22Rv1 (cell line): ENCODE measurements around the gene GPRIN1.

Source experiments
- ZFX ChIP-seq: fragments of 450-650 bp; IDR thresholded peaks from 2 replicates; pipeline ENCODE4 v1.6.1; 2017; ENCODE audit warnings: antibody characterized with exemption, borderline replicate concordance
- TF ChIP-seq, protein P1 (sequence below): fragments of 450-650 bp; IDR thresholded peaks from 2 replicates; pipeline ENCODE4 v1.5.1; 2017; ENCODE audit warnings: mild to moderate bottlenecking

DNA sequence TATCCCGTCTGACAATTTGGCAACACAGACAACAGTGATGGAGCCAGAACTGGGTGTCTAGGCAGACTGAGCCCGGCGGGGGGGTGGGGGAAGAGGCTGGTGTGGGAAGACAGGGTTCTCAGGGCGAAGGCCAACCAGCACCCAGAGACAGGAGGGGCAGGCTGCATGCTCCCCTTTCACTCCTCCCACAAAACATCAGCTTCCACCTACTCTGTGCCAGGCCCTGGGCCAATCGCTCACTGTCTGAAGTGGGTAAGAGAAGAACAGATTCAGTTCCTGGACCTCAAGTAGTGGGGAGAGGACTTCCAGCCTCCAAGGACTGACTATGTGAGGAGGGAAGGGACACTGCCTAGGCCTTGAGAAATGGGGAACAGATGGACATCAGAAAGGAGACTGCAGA lies 17.6 kb upstream of the GPRIN1 start:
- TF ChIP-seq, protein P1, sequence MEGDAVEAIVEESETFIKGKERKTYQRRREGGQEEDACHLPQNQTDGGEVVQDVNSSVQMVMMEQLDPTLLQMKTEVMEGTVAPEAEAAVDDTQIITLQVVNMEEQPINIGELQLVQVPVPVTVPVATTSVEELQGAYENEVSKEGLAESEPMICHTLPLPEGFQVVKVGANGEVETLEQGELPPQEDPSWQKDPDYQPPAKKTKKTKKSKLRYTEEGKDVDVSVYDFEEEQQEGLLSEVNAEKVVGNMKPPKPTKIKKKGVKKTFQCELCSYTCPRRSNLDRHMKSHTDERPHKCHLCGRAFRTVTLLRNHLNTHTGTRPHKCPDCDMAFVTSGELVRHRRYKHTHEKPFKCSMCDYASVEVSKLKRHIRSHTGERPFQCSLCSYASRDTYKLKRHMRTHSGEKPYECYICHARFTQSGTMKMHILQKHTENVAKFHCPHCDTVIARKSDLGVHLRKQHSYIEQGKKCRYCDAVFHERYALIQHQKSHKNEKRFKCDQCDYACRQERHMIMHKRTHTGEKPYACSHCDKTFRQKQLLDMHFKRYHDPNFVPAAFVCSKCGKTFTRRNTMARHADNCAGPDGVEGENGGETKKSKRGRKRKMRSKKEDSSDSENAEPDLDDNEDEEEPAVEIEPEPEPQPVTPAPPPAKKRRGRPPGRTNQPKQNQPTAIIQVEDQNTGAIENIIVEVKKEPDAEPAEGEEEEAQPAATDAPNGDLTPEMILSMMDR, result no peak
- no peak for TF ChIP-seq ZFX
